ENCODE measurements around the gene SUSD3.
A peak's percentile ranks its signal among the peaks of the same experiment; 100 is the strongest.

SUSD3 gene

DNA sequence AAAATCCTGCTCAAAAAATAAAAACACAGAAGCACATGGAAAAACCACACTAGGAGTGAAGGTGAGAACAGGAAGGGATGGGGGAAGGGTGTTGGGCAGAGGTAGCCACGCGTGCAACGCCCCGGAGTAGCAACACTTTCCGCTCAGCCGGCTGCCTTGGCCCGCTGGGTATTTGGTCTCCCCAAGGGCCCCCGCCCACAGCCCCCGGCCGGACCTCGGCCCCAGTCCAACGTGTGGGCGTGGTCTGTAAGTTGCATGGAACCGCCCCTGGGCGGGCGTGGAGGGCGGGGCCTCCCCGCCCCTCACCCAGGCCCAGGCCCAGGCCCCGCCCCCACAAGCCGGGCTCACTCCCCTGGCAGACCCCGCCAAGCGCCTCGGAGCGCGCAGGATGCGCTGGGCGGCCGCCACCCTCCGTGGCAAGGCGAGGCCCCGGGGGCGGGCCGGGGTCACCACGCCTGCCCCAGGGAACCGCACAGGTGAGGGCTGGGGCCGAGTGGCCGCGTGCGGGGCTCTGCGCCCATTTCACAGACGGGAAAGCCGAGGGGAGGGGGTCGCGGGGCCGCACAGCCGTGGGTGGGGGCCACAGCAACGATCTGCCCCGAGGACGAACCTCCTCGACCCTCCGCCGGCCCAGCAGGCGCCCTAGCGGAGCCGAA is at the start of gene SUSD3:
SUSD3 (plus strand) TSS at position 347 of the 656 bp plus-strand sequence; CDS start at position 389, 42 bp downstream.
- Histone ChIP-seq H3K79me2 (no peaks in the 10 kb centered on the region), H3K9ac (no peak within 1 kb of the TSS), H2AFZ (no peak within 1 kb of the TSS), H3K9me3 (ENCODE audit: control insufficient read depth, low read length) (no peaks in the 10 kb centered on the region), H3K27ac (no peak within 1 kb of the TSS), H3K4me3 (ENCODE audit: low read depth, low read length) (no peak within 1 kb of the TSS), H3K4me2 (ENCODE audit: low read length) (peak within 1 kb of the TSS; percentile 57), H3K36me3 (ENCODE audit: control insufficient read depth, insufficient read depth, low read length) (no peaks in the 10 kb centered on the region), H3K4me1 (no peaks in the 10 kb centered on the region), H3K27me3 (ENCODE audit: control insufficient read depth, insufficient read depth, low read length) (no peaks in the 10 kb centered on the region)
- TF ChIP-seq, protein P1, sequence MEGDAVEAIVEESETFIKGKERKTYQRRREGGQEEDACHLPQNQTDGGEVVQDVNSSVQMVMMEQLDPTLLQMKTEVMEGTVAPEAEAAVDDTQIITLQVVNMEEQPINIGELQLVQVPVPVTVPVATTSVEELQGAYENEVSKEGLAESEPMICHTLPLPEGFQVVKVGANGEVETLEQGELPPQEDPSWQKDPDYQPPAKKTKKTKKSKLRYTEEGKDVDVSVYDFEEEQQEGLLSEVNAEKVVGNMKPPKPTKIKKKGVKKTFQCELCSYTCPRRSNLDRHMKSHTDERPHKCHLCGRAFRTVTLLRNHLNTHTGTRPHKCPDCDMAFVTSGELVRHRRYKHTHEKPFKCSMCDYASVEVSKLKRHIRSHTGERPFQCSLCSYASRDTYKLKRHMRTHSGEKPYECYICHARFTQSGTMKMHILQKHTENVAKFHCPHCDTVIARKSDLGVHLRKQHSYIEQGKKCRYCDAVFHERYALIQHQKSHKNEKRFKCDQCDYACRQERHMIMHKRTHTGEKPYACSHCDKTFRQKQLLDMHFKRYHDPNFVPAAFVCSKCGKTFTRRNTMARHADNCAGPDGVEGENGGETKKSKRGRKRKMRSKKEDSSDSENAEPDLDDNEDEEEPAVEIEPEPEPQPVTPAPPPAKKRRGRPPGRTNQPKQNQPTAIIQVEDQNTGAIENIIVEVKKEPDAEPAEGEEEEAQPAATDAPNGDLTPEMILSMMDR (IDR thresholded peaks at IDR 0.05): no peak

DNA sequence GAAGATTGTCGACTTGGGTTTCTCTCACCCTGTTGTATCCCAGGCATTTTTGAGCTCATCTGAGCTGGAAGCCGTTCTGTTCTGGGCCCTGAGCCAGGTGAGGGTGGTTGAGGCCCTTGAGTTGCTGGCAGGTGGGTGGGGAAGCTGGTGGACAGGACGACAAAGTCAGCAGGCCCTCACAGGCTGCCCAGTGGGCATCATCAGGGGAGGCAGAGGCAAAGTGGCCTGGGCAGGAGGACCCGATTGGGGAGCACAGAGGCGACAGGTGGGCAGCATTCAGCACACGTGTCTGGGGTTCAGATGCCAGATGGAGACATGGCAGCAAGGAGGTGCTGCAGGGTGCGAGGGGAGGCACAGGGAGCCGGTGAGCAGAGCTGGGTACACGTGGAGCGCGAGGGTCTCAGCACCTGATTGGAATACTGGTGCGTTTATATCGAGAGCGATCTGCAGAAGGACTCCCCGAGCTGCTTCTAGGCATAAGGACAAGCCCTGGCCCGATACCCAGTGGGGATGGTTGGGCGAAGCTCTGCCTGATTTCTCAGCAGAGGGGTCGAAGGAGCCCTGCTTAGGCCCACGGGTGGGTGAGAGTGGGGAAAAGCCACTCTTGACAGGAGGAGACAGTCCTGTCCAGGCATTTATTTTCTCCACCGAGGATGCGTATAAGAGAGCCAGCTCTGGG is 49.0 kb upstream of the SUSD3 start:
- Histone ChIP-seq H3K4me2 (ENCODE audit: low read length) (no peak overlapping the region), H3K4me1 (no peaks in the 10 kb centered on the region), H2AFZ (no peak overlapping the region), H3K9ac (no peak overlapping the region), H3K9me3 (ENCODE audit: control insufficient read depth, low read length) (no peaks in the 10 kb centered on the region), H3K4me3 (ENCODE audit: low read depth, low read length) (no peak overlapping the region), H3K27me3 (ENCODE audit: control insufficient read depth, insufficient read depth, low read length) (no peaks in the 10 kb centered on the region), H3K36me3 (ENCODE audit: control insufficient read depth, insufficient read depth, low read length) (no peaks in the 10 kb centered on the region), H3K79me2 (no peaks in the 10 kb centered on the region), H3K27ac (no peak overlapping the region)
- TF ChIP-seq, protein P1 (IDR thresholded peaks at IDR 0.05): no peak

DNA sequence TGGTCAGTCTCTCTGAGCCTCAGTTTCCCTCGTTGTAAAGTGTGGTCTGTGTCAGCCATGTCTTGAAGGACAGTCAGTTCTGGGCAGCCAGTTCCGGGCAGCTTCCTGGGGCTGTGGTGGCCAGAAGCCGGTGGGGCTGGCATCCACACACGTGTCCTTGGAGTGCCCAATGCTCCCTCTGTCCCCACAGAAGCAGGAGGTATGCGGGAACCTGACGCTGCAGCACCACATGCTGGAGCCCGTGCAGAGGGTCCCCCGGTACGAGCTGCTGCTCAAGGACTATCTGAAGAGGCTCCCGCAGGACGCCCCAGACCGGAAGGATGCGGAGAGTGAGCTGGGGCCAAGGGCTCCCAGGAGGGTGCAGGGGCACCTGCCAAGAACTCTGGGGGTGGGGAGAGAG is 48.4 kb upstream of the SUSD3 start:
- no peaks in the 10 kb centered on the region for H3K27me3 ChIP-seq (ENCODE audit: control insufficient read depth, insufficient read depth, low read length)
- no peaks in the 10 kb centered on the region for H3K79me2 ChIP-seq
- no peaks in the 10 kb centered on the region for H3K36me3 ChIP-seq (ENCODE audit: control insufficient read depth, insufficient read depth, low read length)
- no peak overlapping the region for H3K27ac ChIP-seq
- no peak overlapping the region for H3K4me3 ChIP-seq (ENCODE audit: low read depth, low read length)
- no peak overlapping the region for H3K4me2 ChIP-seq (ENCODE audit: low read length)
- no peaks in the 10 kb centered on the region for H3K9me3 ChIP-seq (ENCODE audit: control insufficient read depth, low read length)
- no peak overlapping the region for H3K9ac ChIP-seq
- H2AFZ ChIP-seq: no peak overlapping the region
- TF ChIP-seq, protein P1 (IDR thresholded peaks at IDR 0.05): no peak
- H3K4me1 ChIP-seq: no peaks in the 10 kb centered on the region

DNA sequence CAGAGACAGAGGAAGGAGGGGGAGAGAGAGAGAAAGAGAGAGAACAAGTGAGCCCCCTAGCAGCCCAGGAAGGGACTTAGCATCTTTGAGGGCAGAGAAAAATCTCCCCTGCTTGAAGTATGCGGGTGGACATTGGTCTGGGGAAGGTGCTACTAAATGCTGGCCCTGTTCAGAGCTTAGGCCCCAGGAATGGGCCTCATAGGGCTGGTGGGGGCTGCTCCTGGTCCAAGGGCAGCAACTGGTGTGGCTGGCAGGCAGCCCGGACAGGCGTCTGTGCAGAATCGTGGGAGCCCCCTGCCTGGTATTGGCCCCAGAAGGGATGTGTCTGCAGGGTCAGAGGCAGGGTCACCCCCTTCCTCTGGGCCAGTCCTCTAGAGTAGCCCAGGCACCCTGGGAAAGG is 47.8 kb upstream of the SUSD3 start:
- no peaks in the 10 kb centered on the region for H3K79me2 ChIP-seq
- H3K27ac ChIP-seq: no peak overlapping the region
- no peak overlapping the region for H2AFZ ChIP-seq
- no peak overlapping the region for H3K4me2 ChIP-seq (ENCODE audit: low read length)
- no peak overlapping the region for H3K9ac ChIP-seq
- TF ChIP-seq, protein P1 (IDR thresholded peaks at IDR 0.05): no peak
- H3K27me3 ChIP-seq (ENCODE audit: control insufficient read depth, insufficient read depth, low read length): no peaks in the 10 kb centered on the region
- H3K4me3 ChIP-seq (ENCODE audit: low read depth, low read length): no peak overlapping the region
- H3K36me3 ChIP-seq (ENCODE audit: control insufficient read depth, insufficient read depth, low read length): no peaks in the 10 kb centered on the region
- H3K4me1 ChIP-seq: no peaks in the 10 kb centered on the region
- H3K9me3 ChIP-seq (ENCODE audit: control insufficient read depth, low read length): no peaks in the 10 kb centered on the region
